T-helper 2 cell (primary cell): ENCODE results near the gene ALOX12B.
"Not testable (repeated sequence)": the region's sequence is repeated elsewhere in the genome, so short reads cannot be mapped to it uniquely, and the experiment has no call there.

Experiments
- DNase-seq, 5 experiments: peaks; one replicate each; pipeline versions ENCODE4 v3.0.0 to v3.0.0-alpha.2; 2012 to 2022

The ALOX12B gene

GRCh38 chr17:8081876-8082275 lies 5.6 kb downstream of the ALOX12B start:
- DNase-seq = no peak

- no peak for DNase-seq
These were observed 6.7 kb downstream of the ALOX12B start for GRCh38 chr17:8080799-8081219.

- no peak for DNase-seq
These were observed 7.2 kb downstream of the ALOX12B start for GRCh38 chr17:8080208-8080798.

- peak; percentile 58 to 88 (median 65) for DNase-seq
These were observed 8.0 kb downstream of the ALOX12B start for GRCh38 chr17:8079291-8080207.

GRCh38 chr17:8077939-8078338 lies 9.6 kb downstream of the ALOX12B start:
- not testable (repeated sequence) for DNase-seq

- no peak for DNase-seq
These were observed 10.8 kb downstream of the ALOX12B start for GRCh38 chr17:8076502-8077266.

- DNase-seq = no peak
These were observed 11.8 kb downstream of the ALOX12B start for GRCh38 chr17:8075574-8076342.

- DNase-seq = no peak
These were observed 12.4 kb downstream of the ALOX12B start for GRCh38 chr17:8075081-8075480.

- DNase-seq = no peak
These were observed 13.0 kb downstream of the ALOX12B start for GRCh38 chr17:8074554-8074953.

- DNase-seq = peak; percentile 64 to 83 (median 80)
These were observed 13.7 kb downstream of the ALOX12B start for GRCh38 chr17:8073627-8074484.

- peak in 1 of 5 experiments; percentile 32 for DNase-seq
These were observed 14.6 kb downstream of the ALOX12B start for GRCh38 chr17:8072729-8073461.

- no peak for DNase-seq
These were observed 15.2 kb downstream of the ALOX12B start for GRCh38 chr17:8072341-8072728.

- DNase-seq = no peak
These were observed 16.0 kb downstream of the ALOX12B start for GRCh38 chr17:8071496-8071895.

- DNase-seq = no peak
These were observed 18.0 kb downstream of the ALOX12B start for GRCh38 chr17:8069587-8069860.

GRCh38 chr17:8068736-8069586 lies 18.6 kb downstream of the ALOX12B start:
- no peak for DNase-seq

- DNase-seq = no peak
These were observed 19.7 kb downstream of the ALOX12B start for GRCh38 chr17:8067806-8068205.

- no peak for DNase-seq
These were observed 20.4 kb downstream of the ALOX12B start for GRCh38 chr17:8066841-8067775.

GRCh38 chr17:8064561-8065019 lies 22.9 kb downstream of the ALOX12B start:
- no peak for DNase-seq
